Measurements from ENCODE around the gene GGA3.
A peak's percentile ranks its signal among the peaks of the same experiment; 100 is the strongest.
"Not testable (repeated sequence)": the region's sequence is repeated elsewhere in the genome, so short reads cannot be mapped to it uniquely, and the experiment has no call there.

GGA3 gene

GRCh38 chr17:75225016-75225415 lies 36.4 kb downstream of the GGA3 start:
- DNase-seq: peak in 5 of 58 donors; percentile 18 to 64 (median 28)

GRCh38 chr17:75219815-75220214 lies 41.6 kb downstream of the GGA3 start:
- DNase-seq: no peak

- no peak for DNase-seq
Measured at GRCh38 chr17:75218131-75218530, 43.3 kb downstream of the GGA3 start.

GRCh38 chr17:75209061-75209460 lies 52.3 kb downstream of the GGA3 start:
- DNase-seq: peak in 3 of 58 donors; percentile 15 to 23 (median 19)

- no peak for DNase-seq
Measured at GRCh38 chr17:75208161-75208560, 53.2 kb downstream of the GGA3 start.

GRCh38 chr17:75207760-75208159 lies 53.6 kb downstream of the GGA3 start:
- no peak for DNase-seq

GRCh38 chr17:75207050-75207407 lies 54.4 kb downstream of the GGA3 start:
- not testable (repeated sequence) for DNase-seq

- DNase-seq: no peak
Measured at GRCh38 chr17:75205793-75206163, 55.6 kb downstream of the GGA3 start.

- peak; percentile 67 to 99 (median 92) for DNase-seq
Measured at GRCh38 chr17:75205037-75205792, 56.2 kb downstream of the GGA3 start, which contains the start of gene NUP85. TSS of gene NUP85 (plus strand) at chr17:75205679. CDS start at chr17:75205762, 83 bp downstream.

- DNase-seq: no peak
Measured at GRCh38 chr17:75199886-75200618, 61.4 kb downstream of the GGA3 start.

GRCh38 chr17:75194879-75195278 lies 66.5 kb downstream of the GGA3 start:
- no peak for DNase-seq

GRCh38 chr17:75191584-75191983 lies 69.8 kb downstream of the GGA3 start:
- DNase-seq: no peak

- no peak for DNase-seq
Measured at GRCh38 chr17:75188614-75189013, 72.8 kb downstream of the GGA3 start.

Data from anterior cingulate cortex (tissue), 58 donors.